ENCODE data around the gene IGF2R. TPM values are rescaled to one million over a fixed set of nuclear protein-coding genes. Genes with fewer than 3 reads are reported as not detected.

Gene IGF2R
- total RNA-seq, 1 donor from 2014 or later, result 111 TPM

DNA sequence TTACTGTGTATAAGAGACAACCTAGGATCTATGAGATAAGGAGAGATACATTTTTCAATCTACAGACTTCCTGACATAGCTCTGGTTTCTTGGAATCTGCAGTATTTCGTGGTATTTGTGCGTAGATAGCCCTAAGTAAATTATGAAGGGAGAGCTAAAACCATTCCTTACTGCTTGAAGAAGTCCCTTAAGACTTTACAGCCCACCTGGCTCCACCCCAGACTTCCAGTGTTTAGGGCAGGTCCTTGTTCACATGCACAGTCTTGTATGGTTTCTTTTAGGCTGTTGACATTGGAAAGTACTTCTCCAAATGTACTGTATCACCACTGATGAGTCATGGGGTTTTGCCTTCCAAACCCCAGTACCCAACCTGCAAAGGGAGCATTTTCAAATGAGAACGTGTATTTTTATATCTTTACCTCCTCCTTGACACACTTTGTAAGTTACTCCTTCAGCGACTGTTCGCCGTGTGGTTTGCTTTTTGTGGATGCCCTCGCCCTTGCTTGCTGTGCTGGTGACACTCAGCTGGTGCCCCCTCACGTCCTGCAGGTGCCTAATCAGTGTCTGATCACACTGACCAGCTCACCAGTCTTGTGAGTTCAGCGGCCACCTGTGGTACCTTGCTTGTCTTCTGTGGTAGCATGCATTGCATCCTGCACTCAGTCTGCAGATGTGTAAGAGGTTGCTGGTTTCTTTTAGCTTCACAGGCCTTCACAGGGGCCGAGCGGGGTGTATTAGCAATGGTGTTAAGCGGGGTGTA, 73.3 kb downstream of the IGF2R start:
- peak; percentile 45 for DNase-seq (ENCODE audit: low spot score)

- DNase-seq (ENCODE audit: low spot score), result peak; percentile 39
These were observed 74.0 kb downstream of the IGF2R start for GRCh38 chr6:160042788-160043301.

GRCh38 chr6:160043784-160044183, 74.9 kb downstream of the IGF2R start:
- peak; percentile 37 for DNase-seq (ENCODE audit: low spot score)

GRCh38 chr6:160044687-160045086, 75.8 kb downstream of the IGF2R start:
- no peak for DNase-seq (ENCODE audit: low spot score)

DNA sequence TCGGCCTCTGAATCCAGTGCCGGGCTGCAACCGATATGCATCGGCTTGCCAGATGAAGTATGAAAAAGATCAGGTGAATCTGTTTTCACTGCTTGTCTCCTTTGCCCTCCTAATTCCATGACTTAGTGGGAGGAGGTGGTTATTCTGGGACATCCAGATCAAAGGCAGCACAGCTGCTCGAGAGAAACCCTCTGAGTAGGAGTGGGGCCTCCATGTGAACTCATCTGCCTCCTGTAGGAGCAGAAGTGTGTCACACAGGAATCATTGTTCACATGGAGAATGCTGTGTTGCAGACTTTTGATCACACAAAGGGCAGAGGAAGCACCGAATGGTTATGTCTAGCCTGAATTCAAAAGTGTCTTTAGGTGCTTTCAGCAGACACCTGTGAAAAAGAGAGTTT, 79.6 kb downstream of the IGF2R start:
- no peak for DNase-seq (ENCODE audit: low spot score)

GRCh38 chr6:160049346-160049745, 80.5 kb downstream of the IGF2R start:
- DNase-seq (ENCODE audit: low spot score), result peak; percentile 51

GRCh38 chr6:160050022-160050421, 81.1 kb downstream of the IGF2R start:
- no peak for DNase-seq (ENCODE audit: low spot score)

DNA sequence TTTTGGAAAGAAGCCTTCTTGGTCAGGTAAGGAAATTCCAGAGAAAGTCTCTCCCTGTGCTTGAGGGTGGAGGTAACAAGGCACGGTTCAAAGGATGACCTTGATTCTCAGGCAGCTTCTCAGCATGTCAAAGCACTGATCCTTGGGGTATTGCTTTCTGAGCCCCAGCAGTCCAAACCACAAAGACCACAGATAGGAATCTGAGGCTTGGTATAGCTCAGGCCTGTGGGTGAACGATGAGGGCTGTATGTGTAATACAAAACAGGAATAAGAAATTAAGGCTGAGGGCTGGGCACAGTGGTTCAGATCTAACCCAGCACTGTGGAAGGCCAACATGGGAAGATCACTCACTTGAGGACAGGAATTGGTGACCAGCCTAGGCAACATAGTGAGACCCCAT, 82.5 kb downstream of the IGF2R start:
- DNase-seq (ENCODE audit: low spot score), result no peak

- DNase-seq (ENCODE audit: low spot score), result no peak
These were observed 85.4 kb downstream of the IGF2R start for GRCh38 chr6:160054271-160054670.

DNA sequence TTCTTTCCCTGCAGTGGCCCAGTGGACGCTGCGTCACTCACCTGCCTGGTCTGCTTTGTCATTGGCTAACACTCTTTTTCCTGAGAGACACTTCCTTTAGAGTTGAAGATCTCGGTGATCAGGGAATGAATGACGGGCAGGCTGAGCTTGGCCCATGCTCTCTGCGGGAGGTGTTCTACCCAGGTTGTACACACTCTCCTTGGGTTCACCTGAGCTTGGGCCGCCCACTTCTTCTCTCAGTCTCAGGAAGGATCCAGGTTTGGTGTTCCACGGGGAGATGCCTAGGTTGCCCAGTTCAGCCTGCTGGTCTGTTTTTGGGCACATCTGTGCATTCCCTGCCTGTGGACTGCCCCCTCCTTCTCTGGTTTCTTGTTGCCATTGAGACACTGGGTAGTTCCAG, 86.0 kb downstream of the IGF2R start:
- no peak for DNase-seq (ENCODE audit: low spot score)

- DNase-seq (ENCODE audit: low spot score), result no peak
These were observed 86.5 kb downstream of the IGF2R start for GRCh38 chr6:160055378-160055777.

- peak; percentile 62 for DNase-seq (ENCODE audit: low spot score)
These were observed 86.9 kb downstream of the IGF2R start for GRCh38 chr6:160055813-160056212.

- no peak for DNase-seq (ENCODE audit: low spot score)
These were observed 88.2 kb downstream of the IGF2R start for GRCh38 chr6:160057080-160057479.

GRCh38 chr6:160058603-160059215, 89.8 kb downstream of the IGF2R start:
- DNase-seq (ENCODE audit: low spot score), result no peak

DNA sequence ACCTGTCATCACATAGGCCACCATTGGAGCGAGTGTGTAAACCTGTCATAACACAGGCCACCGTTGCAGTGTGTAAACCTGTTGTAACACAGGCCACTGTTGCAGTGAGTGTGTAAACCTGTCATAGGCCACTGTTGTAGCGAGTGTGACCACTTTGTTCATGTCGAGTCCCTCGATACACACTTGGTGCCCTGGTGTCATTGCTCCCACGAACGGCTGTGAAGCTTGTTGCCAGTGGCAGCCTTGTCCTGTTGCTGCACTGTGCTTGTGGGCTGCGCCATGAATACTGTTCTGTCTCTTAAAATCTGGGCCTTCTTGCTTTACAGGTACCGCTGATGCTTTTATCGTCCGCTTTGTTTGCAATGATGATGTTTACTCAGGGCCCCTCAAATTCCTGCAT, 91.3 kb downstream of the IGF2R start:
- DNase-seq (ENCODE audit: low spot score), result no peak

DNA sequence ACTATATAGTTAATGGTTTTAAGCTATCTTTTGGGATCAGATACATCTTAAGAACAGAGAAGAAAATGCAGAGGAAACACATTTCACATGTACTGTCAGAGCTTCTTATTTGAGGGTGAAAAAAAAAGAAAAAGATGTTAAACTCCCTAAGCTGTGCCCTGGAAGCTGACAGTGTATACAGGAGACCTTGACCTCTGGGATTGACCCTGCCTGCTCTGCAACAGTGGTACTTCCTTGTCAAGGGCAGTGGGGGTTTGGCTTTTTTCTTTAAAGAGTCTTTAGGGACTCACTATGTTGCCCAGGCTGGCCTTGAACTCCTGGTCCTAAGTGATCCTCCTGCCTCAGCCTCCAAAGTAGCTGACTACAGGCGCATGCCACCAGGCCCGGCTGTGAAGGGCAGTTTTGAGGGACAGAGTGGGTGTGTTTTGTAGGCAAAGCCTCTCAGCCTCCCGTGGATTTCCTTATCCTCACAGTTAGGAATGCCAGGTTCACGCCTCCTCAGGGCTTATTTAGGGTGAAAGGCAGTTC, 92.1 kb downstream of the IGF2R start:
- DNase-seq (ENCODE audit: low spot score), result no peak

- no peak for DNase-seq (ENCODE audit: low spot score)
These were observed 95.0 kb downstream of the IGF2R start for GRCh38 chr6:160063771-160064413.

DNA sequence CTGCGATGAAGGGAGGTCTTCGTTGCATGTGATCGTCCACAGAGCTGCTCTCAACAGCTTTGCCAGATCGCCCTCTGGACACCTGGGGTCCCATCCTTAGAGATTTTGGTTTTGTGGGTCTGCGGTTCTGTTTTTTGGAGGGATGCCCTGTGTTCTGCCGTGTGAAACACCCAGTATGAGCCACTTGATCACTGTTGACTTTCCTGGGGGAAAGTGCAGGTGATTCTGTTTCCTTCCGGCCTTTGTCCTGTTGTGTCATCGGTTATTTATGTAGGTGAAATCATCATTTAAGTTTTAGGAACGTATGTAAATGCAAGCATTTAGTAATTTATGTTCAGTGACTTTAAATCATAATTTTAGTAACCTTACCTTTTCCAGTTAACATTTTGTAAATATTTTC, 96.3 kb downstream of the IGF2R start:
- no peak for DNase-seq (ENCODE audit: low spot score)

DNA sequence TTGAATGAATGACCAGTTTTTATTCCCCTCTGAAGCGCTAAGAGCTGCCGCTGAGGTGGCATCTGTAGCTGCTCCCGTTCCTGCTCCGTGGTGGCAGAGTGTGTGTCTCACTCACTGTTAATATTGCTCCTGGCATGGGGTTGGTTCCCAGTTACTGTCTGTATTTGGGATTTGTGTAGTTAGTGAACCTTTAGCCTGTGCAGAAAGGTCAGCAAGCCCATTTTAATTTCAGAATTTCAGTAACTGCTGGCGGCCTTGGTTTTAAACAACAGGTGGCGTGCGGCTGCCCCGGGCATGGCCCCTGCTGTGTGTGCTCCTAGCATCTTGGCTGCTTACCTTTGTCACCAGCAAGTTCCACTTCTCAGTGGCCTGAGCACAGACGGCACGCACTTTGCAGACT, 98.7 kb downstream of the IGF2R start:
- no peak for DNase-seq (ENCODE audit: low spot score)

DNA sequence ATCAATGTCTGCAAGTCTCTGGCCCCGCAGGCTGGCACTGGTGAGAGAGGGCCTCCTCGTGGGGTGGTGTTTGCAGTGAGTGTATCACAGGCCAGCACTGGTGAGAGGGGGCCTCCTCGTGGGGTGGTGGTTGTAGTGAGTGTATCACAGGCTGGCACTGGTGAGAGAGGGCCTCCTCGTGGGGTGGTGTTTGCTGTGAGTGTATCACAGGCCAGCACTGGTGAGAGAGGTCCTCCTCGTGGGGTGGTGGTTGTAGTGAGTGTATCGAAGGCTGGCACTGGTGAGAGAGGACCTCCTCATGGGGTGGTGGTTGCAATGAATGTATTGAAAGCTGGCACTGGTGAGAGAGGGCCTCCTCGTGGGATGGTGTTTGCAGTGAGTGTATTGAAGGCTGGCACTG, 99.5 kb downstream of the IGF2R start:
- no peak for DNase-seq (ENCODE audit: low spot score)

DNA sequence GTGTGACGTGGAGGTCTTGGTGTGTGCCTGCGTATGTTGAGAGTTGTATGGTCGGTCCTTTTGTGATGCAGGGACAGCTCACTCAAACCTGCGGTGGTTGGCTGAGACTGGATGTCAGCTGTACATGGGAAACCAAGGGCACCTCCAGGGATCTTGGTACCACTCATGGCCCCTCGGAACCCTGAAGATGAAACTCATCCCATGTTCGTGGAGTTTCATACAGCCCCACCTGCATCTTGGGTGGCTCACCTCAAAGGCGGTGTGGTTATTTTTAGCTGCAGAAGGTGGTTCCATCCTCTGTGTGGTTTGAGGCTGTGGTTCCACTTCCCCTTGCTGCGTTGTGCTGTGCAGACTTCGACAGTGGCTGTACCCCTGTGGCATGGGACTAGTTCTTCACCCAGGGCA, 100.2 kb downstream of the IGF2R start:
- no peak for DNase-seq (ENCODE audit: low spot score)

- DNase-seq (ENCODE audit: low spot score), result no peak
These were observed 100.6 kb downstream of the IGF2R start for GRCh38 chr6:160069459-160069858.

Measured in mesenteric fat pad (tissue), 1 donor.